Renal cortex interstitium (tissue), 11 donors: Measurements from ENCODE around the gene ABI3BP. TPM values are rescaled to one million over a fixed set of nuclear protein-coding genes. Genes with fewer than 3 reads are reported as not detected.

Source experiments
- DNase-seq, 11 donors: peaks; one replicate each; pipeline ENCODE4 v3.0.0-alpha.2; 2013; ENCODE audit warnings: low read depth in 9 of 11, low spot score in 4 of 11; ENCODE audit errors: extremely low read depth in 1 of 11
- polyA plus RNA-seq, 3 donors: library from polyadenylated mRNA; unstranded; fragments of 120-200 nt; gene quantifications; one replicate each; pipeline ENCODE4 v1.2.1, GENCODE V29; 2013; ENCODE audit not compliant: insufficient read length in 3 of 3

Gene ABI3BP
- polyA plus RNA-seq, 3 donors = 12.5 to 22.0 (median 16.3) TPM

DNA sequence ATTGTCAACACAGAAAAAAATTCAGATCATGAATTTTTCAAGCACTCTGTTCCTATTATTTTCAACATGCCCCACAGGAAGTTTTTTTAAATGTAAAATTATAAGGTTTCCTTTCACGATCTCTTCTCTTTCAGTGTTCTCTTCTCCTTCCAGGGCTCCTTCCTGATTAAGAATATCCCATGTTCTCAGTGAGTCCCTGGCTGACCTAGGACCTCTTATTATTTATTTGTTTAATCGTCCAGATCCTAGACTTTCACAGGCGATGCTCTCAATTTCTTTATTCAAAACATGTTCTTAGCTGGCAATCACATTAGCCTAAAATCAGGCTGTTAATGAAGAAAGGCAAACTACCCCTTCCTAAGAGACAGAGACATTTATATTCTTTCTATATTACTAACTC is 124.3 kb downstream of the ABI3BP start:
- DNase-seq = no peak

DNA sequence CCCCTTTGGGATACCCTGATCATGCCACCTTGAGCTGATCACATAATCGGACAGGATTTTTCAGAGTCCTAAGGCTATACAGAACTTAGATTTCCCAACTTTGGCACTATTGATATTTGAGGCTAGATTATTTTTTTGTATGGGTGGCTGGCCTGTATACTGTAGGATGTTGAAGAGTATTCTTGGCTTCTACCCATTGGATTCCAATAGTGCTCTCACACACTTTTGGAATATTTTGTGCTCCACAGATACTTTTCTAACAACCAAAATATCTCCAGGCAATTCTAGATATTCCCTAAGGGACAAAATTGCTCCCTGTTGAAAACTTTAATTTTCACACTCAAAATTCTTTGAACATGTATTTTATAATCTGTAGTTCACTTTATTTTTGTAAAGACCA is 125.1 kb downstream of the ABI3BP start:
- no peak for DNase-seq

DNA sequence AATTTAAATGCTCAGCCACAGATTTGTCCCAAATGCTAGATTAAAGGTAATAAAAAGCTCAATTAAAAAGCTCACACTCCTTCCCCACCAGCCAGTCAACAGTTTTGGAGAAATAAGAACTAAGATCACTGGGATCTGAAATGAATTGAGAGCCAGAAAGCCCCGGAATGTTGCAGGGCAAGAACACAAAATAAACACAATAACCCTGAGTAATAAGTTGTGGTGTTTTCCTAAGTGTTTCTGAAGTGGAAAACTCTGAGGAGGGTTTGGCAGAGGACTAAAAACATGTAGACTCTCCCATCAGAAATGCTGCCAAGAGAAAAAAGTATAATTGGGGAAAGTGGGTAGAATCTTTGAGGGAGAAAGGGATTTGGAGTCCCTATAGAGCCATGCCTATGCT is 127.8 kb downstream of the ABI3BP start:
- no peak for DNase-seq

DNA sequence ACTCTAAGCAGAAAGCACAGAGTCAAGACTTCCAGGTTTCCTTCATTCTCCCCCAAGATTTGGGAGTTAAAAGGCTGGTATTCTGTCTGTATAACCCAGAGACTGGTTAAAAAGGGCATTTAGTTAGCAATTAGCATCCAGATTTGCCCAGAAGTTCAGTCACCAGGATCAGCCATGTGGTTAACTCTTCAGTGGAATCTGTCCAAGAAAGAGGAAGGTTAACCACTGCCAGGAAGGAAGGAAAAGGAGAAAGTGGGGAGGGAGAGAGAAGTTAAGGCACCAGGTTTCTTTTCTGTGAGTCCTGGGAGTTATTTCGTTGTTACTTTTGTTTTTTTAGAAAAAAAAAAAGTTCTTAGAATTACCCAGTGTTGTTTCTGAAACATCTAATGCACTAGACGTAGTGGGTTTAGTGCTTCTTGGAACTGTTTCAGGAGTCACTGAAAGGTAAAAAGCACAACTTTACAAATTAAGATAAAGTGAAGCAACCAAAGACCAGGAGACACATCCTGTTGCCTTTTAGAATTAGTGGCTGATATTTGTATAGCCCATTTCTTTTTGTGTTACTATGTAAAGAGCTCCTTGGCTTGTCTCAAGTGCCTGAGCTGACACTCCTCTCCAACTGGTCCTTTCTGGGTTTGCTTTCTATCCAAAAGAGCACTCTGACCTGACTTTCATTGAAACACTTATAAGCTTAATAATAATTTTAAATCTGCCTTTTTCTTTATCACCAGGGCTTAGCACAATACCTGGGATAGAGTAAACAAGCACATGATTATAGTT is 128.6 kb downstream of the ABI3BP start:
- no peak for DNase-seq

DNA sequence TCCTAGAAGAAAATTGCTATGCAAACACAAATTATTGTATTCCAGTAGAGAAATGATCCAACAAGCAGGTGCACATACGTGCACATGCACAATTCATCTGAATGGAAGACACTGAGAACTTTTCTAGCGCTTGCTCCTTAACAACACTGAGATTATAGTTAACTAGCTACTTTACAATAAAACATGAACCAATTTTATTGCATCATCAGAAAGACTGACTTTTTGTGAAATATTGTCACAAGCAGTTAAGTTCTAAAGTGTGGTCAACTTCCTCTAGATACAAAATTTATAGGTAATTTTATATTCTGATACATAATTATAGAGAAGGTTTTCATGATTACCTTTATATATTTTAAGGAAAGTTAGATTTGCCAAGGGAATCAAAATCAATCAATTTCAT is 135.4 kb downstream of the ABI3BP start:
- DNase-seq = no peak

DNA sequence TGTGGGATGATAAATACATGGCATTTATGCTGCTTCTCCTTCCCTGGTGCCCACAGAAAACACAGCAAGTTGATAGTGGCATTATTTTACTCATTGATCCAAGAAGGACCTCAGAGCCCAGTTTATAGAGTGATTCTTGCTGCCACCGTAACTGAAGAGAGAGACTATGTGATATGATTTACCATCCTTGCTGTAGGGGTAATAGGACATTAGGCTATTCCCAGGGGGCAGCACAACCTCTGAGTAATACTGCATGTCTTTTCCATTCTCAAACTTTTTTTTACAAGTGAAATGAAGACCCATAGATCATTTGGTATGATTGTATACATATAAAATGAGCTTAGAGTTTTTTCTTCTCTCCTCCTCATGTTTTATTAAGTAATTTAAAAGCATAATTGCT is 136.4 kb downstream of the ABI3BP start:
- no peak for DNase-seq

DNA sequence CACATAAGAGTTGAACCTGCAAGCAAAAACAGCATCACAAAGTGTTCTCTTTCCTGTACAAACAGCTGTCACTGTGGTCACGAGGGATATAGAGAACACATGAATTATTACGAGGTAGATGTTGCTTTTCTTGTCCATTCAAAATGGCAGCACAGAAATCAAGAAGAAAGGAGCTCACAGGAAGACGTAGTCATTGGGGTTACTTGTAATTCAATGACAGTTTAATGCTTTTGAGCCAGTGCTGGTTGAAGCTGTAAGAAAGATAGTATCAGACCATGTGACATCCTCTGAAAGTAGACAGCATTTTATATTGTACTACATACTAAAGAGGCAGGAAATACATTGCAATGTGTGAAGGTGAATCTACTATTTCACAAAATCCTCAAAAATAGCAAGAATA is 140.4 kb downstream of the ABI3BP start:
- no peak for DNase-seq

DNA sequence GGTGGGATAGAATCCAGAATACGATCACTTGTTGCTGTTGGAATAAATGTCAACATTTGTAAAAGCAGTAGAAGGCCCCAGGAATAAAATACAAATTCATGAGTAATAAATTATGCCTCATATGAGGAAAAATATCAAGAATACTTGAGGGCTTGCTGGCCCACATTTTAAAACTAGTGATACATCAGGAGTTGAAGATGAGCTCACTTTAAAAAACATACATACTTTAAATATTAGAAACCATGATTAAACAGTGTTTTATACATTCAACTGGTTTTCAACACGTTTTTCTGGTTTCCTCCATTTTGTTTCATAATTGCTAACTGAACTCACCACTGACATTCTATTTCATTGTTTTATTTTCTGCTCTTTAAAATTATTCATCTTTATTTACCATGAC is 142.5 kb downstream of the ABI3BP start:
- no peak for DNase-seq

DNA sequence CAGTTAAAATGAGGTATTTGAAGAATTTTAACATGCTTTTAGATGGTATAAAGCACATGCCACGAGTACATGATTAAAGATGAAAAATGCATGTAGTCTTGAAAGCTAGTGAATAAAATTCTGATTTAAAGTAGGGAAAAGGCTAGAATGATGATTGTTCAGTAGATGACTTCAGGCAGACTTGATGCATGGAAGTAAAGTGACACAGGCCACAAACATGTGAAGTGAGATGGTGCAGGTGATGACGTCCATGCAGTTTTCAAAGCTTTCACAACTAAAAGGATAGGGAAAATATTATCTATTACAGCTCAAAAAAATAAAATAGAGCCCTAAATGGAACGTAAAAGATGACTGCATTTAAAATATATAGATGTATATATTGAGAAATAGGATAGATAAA is 143.1 kb downstream of the ABI3BP start:
- DNase-seq = no peak

DNA sequence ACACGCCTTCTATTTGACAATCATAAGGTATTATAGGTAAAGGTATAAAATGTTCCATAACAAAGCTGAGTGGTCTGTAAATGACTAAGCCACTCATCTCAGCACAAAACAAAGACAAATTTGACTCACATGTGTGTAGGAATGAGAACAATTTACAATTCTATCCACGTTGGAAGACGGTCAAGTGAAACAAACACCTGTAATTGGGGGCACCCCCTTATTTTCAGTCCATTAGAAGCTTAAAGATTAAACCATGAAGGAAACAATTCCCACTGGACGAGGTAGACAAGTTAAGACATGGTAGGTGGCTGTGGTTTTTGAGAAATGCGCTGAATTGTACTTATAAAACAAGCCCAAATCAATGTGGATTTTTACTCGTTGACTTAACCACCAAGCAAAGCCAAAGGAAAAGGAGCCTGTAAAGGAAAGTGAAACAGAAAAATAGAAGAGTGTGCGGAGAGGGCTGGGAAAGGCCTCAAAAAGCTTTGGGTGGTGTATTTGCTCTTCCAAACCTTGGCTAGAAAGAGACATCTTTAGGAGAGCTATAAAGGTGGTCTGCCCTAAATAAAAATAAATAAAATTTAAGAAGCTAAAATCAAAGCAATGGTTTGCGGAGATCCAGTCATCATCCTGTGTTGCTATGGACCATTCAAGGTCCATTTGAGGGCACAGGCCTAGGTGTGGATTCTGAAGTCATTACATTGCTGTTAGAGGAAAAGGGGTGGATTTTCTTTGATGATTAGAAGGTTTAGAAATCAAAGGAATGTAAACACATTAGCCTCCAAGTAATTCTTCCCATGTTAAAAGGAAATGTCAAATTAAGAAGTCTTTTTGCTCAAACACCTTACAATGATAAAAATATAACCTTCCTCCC is 148.9 kb downstream of the ABI3BP start:
- DNase-seq = no peak

DNA sequence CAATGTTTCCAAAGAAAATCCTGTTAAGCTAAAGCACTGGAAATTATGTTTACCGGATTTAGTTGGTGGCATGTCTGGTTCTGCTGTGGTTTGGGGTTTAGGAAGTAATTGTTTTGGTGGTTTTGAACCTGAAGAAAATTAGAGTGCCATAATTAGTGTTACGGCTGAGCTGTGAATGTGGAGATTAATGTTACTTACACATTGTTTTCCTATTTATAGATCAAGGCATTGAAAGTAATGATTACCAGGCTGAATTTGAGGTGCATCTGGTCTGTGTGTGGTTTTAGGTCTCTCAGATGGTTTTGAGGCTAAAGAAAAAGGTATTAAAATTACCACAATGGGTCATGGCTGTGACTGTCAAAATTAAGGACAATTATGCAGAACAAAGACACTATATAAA is 155.1 kb downstream of the ABI3BP start:
- no peak for DNase-seq

DNA sequence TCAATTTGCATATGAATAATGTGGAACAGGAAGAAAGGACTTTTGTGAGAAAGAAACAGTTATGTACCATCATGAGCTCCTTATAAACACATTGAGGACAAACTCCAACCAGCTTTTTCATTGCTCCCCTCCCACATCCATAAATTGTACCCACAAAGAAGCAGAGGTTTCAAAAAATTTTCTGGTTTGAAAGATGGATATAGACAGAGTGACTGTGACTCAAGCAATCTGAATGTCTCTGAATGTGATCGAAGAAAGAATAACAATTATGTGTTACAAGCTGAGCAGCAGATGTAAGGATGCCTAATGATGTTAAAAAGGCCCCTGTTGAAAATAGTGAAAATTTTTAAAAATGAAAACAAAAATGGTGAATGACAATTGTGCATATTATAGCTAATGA is 156.6 kb downstream of the ABI3BP start:
- DNase-seq = no peak

DNA sequence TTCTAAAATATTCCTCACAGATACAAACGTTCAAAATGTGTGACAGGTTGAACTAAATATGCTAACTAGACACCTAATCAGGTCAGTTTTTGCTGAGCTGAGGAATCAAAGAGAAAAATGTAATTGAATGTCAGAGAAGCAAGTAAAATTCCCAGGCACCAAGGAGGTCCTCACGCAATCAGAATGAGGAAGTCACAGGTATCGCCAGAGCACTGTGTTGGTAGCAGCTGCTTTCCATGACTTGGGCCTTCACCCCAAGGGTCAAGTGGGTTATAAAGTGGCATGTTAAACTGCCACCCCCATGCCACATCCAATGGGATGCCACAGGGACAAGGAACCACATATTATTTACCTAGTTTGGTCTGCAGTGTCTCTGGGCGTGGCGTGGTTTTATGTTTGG is 158.9 kb downstream of the ABI3BP start:
- DNase-seq = no peak

DNA sequence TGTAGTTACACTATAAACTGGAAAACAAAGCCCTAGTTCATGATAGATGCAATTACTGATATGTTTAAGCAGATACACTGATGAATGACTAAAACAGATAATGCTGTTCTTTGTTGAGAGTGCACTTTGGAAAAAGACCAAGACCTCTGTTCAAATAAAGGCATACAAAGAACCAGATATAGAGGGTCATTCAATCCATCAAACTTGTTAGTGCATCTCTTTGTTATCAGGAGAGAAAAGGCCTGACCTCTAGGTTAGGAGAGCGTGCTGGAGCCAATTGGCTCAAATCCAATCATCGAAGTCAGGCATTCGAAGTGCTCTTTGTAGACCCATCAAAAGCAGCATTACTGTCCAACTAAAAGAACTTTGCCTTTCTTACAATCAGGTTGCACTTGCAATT is 159.7 kb downstream of the ABI3BP start:
- no peak for DNase-seq

DNA sequence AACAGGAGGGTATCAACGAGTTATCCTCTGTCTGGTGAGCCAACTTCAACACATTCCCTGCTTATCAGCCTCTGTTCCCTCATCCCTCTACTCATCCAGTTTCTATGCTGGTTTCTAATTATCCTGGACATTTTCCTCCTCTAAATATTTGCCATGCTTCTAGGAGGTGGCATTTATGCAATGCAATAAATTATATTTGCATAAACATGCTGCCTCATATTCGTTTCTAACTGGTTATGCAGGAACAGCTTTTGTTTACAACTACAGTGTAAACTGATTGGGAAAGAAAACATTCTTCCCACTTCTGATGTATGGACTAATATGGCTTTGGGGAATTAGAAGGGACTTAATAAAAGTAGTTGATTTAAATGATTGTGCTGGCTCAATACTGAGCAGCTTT is 161.6 kb downstream of the ABI3BP start:
- no peak for DNase-seq

DNA sequence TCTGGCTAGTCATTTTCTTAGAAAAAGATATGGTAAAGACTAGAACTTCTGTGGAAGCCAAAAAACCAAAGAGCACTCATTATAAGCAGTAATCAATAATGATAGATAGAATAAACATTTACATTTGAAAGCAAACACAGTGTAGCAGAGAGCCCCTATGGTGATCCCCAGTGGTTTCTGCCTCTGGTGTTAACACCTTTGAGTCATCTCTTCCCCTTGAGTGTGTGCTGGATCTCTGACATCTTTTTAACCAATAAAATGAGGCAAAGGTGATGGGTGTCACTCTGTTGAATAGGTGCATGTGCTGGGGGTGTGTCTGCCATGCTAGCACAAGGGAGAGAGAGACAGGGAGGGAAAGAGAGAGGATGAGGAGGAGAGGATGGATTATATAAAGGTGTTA is 162.3 kb downstream of the ABI3BP start:
- no peak for DNase-seq

DNA sequence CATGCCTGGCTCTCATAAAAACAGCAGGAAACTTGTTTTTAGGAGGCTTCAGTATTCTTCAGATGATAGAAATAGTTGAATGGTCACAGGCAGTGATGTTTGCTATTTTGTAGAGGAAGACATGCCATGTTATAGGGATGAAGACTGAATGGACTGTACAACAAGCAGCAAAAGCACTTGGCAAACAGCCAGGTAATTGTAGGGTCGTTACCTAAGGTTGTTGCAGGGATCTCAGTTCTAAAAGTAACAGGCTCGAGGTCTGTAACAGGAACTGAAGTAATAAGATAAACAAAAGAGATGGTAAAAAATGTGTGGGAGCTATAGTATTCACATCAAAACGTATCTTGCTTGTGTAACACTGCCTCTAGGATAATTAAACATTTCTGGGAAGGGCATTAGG is 167.6 kb downstream of the ABI3BP start:
- no peak for DNase-seq

DNA sequence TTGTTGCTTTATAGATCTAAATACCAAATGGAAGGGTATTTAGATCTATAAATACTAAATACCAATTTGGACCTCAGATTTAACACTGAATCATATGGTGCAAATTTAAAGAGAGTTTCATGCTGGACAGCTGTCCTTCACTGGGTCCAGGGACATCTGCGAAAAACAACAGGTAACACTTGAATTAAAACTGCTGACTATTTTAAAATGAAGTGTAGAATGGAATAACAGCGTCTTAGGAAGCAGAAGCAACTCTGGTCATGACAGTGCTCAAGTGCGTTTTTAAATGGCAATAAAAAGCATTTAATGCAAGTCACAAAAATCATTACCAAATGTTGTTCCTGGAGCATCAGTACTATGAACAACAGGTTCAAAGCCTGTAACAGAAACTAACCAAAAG is 177.6 kb downstream of the ABI3BP start:
- no peak for DNase-seq

DNA sequence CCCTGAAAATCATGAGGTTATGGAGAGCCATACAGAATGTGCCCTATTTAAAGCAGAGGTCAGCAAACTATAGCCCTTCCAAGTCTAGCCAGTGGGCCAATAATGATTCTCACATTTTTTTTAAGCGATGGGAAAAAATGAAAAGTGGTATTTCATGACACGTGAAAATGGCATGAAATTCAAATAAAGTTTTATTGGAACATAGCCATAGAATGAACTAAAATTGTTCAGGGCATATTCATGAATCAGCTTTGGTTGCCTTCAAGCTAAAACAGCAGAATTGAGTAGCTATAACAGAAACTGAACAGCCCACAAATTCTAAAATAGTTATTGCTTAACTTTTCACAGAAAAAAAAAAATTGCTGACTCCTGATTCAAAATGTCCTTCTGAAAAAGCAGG is 179.4 kb downstream of the ABI3BP start:
- DNase-seq = no peak

DNA sequence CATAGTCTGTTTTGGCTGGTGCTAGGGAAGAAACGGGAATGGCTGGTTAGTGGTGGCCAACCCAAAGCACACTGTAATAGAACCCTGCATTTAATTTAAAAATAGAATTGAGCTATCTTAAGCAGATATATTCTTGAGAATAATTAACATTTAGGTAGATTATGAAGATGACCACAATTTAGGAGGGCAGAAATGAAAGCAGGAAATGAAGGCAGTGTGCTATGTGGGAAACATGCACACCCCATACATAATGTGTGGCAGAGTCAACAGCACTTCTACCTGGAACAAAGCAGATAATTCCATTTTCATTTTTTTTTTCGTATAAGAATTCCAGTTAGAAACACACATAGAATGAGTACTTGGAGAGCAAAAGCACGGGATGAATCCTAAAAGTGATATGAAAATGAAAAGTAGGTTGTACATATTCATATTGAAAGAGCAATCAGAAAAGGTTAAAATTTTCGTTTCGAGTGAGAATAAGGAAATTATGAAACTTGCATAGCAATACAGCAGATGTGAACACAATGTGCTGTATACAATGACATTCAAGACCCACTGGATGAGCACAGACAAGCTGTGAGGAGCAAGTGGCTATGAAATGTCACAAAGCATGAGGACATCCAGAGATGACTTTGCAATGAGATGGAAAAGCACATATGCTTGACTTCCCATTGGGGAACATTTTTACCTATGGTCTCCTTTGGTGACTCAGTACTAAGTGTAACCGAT is 181.3 kb downstream of the ABI3BP start:
- DNase-seq = no peak
